Measurements from ENCODE around the gene INPP5J. TPM values are rescaled to one million over a fixed set of nuclear protein-coding genes. Genes with fewer than 3 reads are reported as not detected.

Gene INPP5J
- total and polyA plus RNA-seq, 9 of the 15 experiments (the other 6 are each of a cell fraction or from before 2014, with no cell fraction given) = 0.10 to 6.3 (median 4.8) TPM

- in situ Hi-C loops (cut with MboI) = loop anchor here (5.0 to 10.0 kb wide), 2 partner anchors 134 to 321 kb away; no protein-coding TSS in a partner anchor
- TF ChIP-seq TAF9B (IDR thresholded peaks at IDR 0.05; ENCODE audit: partially characterized antibody) = no peak
- no peak for TF ChIP-seq GABPA (tag; conservative IDR thresholded peaks at IDR 0.05; ENCODE audit: low read depth)
- TF ChIP-seq ZNF764 (CRISPR knock-in tag; IDR thresholded peaks at IDR 0.05; ENCODE audit: low read depth) = no peak
- no peak for TF ChIP-seq PHF20 (IDR thresholded peaks at IDR 0.05; ENCODE audit: partially characterized antibody)
- no peak for TF ChIP-seq HNRNPH1 (optimal IDR thresholded peaks at IDR 0.05; ENCODE audit: low read depth, low read length)
- no peak for TF ChIP-seq TBL1XR1 (IDR thresholded peaks at IDR 0.05; ENCODE audit: low read length in 2 of 2)
- no peak for TF ChIP-seq HLTF (IDR thresholded peaks at IDR 0.05)
- TF ChIP-seq CEBPZ (IDR thresholded peaks at IDR 0.05; ENCODE audit: borderline replicate concordance, low read depth, low read length) = no peak
- TF ChIP-seq PHF21A (IDR thresholded peaks at IDR 0.05; ENCODE audit: borderline replicate concordance, low read depth) = no peak
- TF ChIP-seq MTA3 (IDR thresholded peaks at IDR 0.05; ENCODE audit: borderline replicate concordance) = no peak
- TF ChIP-seq PCBP2 (IDR thresholded peaks at IDR 0.05; ENCODE audit: low read depth, low read length, poor library complexity, severe bottlenecking) = no peak
- TF ChIP-seq ZNF384 (IDR thresholded peaks at IDR 0.05; ENCODE audit: low read depth, low read length) = no peak
- no peak for TF ChIP-seq NCOA6 (IDR thresholded peaks at IDR 0.05)
- TF ChIP-seq PHTF2 (CRISPR knock-in tag; IDR thresholded peaks at IDR 0.05) = no peak
- TF ChIP-seq ZNF75A (CRISPR knock-in tag; IDR thresholded peaks at IDR 0.05) = no peak
- no peak for TF ChIP-seq JUN (IDR thresholded peaks at IDR 0.05; ENCODE audit: borderline replicate concordance, low read depth, low read length)
- TF ChIP-seq JUN (CRISPR knock-in tag; IDR thresholded peaks at IDR 0.05; ENCODE audit: borderline replicate concordance) = no peak
- FAIRE-seq (no peak), DNase-seq (ENCODE audit: extremely low read depth in 1 of 4, low spot score in 3 of 4) (no peak), ATAC-seq (no peak)
- Histone ChIP-seq H3K9ac (ENCODE audit: insufficient read depth in 1 of 2, low read depth in 2 of 2, low read length in 2 of 2) (peak overlapping the region; percentile 92 to 98; a peak in 2 of 4 replicates), H3K79me2 (ENCODE audit: control insufficient read depth, insufficient read depth, low read length) (peaks cover 22% of the 10 kb centered on the region), H3K27ac (ENCODE audit: extremely low read depth, low read depth, low read length) (peak overlapping the region; percentile 98), H4K20me1 (replicated peaks; ENCODE audit: control insufficient read depth, insufficient read depth, low read length) (no peaks in the 10 kb centered on the region), H3K9me3 (replicated peaks; ENCODE audit: control insufficient read depth, insufficient read depth, low read depth, low read length) (no peaks in the 10 kb centered on the region), H3K4me1 (replicated peaks in 1 of 2; ENCODE audit: control insufficient read depth in 2 of 2, insufficient read depth in 2 of 2, low read length in 2 of 2) (peaks cover 32 to 73% of the 10 kb centered on the region in 2 experiments), H3K36me3 (ENCODE audit: control insufficient read depth, insufficient read depth, low read length) (peaks cover 20% of the 10 kb centered on the region; the same call in 2 of the 3 replicates), H3K4me3 (no peak overlapping the region), H2AFZ (ENCODE audit: low read depth, low read length) (peak overlapping the region; percentile 94; the same call in 1 of the 2 replicates), H3K27me3 (ENCODE audit: control insufficient read depth in 2 of 2, insufficient read depth in 2 of 2, low read length in 2 of 2) (no peaks in the 10 kb centered on the region), H3K9me1 (ENCODE audit: control insufficient read depth, insufficient read depth, low read length) (peaks cover 5% of the 10 kb centered on the region), H3K4me2 (ENCODE audit: insufficient read depth, low read length) (no peak overlapping the region)
- 88% methylated on average over 3 of the region's 3 CpGs for WGBS (ENCODE audit: insufficient coverage, low coverage, missing lambda C conversion rate)
- ChIA-PET POLR2A (interaction anchor here (1.9 to 2.9 kb wide), 2 partner anchors 10 to 18 kb away, joined by 12 to 18 read pairs; no protein-coding TSS in a partner anchor), CTCF (ENCODE audit: low intra/inter-chr PET ratio) (interaction anchor here (0.7 to 4.0 kb wide), 3 partner anchors 21 to 138 kb away, joined by 3 to 21 read pairs (median 4); partner anchors contain the start of gene TUG1)
- intact Hi-C loops (cut with micrococcal nuclease) = loop anchor here (2.0 kb wide), 2 partner anchors 117 to 137 kb away; partner anchors contain the start of genes MORC2 and TUG1
- BruUV-seq (replicated peaks) = no TSS peak
These were observed 36.8 kb upstream of the INPP5J start for GRCh38 chr22:31085928-31086327.
